ENCODE data around the gene SCN2B. TPM values are rescaled to one million over a fixed set of nuclear protein-coding genes. Genes with fewer than 3 reads are reported as not detected.

The SCN2B gene
- total RNA-seq, 1 donor from 2014 or later = 0.49 TPM

DNA sequence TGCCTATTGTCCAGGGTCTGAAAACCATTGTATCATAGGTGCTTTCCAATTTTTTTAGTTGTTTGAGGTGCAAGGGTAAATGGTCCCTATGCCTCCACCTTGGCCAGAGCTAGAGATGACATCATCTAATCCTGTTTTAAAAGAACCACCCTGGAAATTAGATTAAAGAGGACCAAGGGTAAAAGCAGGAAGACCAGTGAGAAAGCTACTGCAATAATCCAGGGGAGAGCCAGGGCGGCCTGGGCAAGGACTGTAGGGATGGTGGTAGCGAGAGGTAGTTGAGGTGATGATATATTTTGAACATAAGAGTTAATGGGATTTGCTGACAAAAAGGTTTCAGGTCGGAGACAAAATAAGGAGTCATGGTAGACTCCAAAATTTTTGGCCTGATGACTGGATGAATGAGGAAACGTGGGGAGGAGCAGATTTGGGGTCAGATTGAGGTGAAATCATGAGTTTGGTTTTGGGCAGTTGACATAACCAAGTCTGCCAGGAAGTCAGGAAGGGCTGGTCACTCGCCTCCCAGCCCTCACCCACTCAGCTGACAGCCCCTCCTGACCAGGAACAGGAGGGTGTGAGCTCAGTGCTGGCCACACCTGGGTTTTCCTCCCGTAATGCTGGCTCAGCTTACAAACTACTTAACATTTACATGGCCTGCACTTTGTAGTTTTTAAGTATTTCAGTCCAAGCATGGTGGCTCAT, 46.8 kb downstream of the SCN2B start:
- H3K36me3 ChIP-seq = no peaks in the 10 kb centered on the region
- DNase-seq (ENCODE audit: extremely low spot score in 2 of 2) = no peak
- no peak overlapping the region for H3K4me3 ChIP-seq
- H3K4me1 ChIP-seq = no peaks in the 10 kb centered on the region
- H3K9me3 ChIP-seq = no peaks in the 10 kb centered on the region
- intact Hi-C loops (cut with DNase I) = no loop called here
- no peak overlapping the region for H3K27ac ChIP-seq
- TF ChIP-seq POLR2AphosphoS5 (IDR thresholded peaks at IDR 0.05; ENCODE audit: insufficient read depth in 1 of 2, low read depth in 1 of 2) = no peak
- no peak for TF ChIP-seq POLR2A (IDR thresholded peaks at IDR 0.05)
- TF ChIP-seq, protein P1, sequence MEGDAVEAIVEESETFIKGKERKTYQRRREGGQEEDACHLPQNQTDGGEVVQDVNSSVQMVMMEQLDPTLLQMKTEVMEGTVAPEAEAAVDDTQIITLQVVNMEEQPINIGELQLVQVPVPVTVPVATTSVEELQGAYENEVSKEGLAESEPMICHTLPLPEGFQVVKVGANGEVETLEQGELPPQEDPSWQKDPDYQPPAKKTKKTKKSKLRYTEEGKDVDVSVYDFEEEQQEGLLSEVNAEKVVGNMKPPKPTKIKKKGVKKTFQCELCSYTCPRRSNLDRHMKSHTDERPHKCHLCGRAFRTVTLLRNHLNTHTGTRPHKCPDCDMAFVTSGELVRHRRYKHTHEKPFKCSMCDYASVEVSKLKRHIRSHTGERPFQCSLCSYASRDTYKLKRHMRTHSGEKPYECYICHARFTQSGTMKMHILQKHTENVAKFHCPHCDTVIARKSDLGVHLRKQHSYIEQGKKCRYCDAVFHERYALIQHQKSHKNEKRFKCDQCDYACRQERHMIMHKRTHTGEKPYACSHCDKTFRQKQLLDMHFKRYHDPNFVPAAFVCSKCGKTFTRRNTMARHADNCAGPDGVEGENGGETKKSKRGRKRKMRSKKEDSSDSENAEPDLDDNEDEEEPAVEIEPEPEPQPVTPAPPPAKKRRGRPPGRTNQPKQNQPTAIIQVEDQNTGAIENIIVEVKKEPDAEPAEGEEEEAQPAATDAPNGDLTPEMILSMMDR (IDR thresholded peaks at IDR 0.05) = no peak
- H3K27me3 ChIP-seq = no peaks in the 10 kb centered on the region

DNA sequence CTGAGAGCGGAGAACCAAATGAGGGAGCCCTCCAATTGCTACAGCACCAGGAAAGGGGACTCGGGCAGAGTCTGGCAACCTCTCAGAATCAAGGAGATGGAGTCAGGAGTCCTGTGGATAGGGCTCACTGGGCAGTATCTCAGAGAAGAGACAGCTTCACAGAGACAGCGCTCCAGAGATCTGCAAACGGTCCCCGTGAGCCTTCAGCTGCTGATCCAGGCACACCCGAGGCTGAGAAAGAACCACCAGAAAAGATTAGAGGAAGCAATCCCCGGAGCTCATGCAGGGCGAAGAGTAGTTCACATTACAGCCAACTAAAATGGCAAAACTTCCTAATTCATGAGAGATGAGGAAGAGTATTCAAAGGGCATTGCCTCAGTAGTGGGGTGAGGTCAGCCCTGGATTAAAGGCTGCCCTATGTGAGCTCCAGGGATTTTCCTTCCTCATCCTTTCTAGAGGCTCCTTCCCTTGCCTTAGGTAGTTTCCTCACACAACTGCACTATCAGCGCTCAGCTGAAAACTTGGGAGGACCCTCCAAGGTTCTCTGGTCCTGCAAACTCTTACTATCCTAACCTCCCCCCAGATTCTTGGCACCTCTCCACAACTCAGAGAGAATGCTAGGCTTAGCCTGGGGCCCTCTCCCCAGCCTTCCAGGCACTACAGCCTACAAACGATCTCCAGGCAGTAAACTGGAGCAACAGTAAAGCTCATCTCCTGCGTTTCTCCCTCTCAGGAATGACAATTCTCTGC, 47.5 kb downstream of the SCN2B start:
- no peak for DNase-seq (ENCODE audit: extremely low spot score in 2 of 2)
- intact Hi-C loops (cut with DNase I) = no loop called here
- Histone ChIP-seq H3K9me3 (no peaks in the 10 kb centered on the region), H3K36me3 (no peaks in the 10 kb centered on the region), H3K27me3 (no peaks in the 10 kb centered on the region), H3K4me3 (no peak overlapping the region), H3K4me1 (no peaks in the 10 kb centered on the region), H3K27ac (no peak overlapping the region)
- TF ChIP-seq, protein P1 (IDR thresholded peaks at IDR 0.05) = no peak
- TF ChIP-seq POLR2A (IDR thresholded peaks at IDR 0.05) (no peak), POLR2AphosphoS5 (IDR thresholded peaks at IDR 0.05; ENCODE audit: insufficient read depth in 1 of 2, low read depth in 1 of 2) (no peak)

DNA sequence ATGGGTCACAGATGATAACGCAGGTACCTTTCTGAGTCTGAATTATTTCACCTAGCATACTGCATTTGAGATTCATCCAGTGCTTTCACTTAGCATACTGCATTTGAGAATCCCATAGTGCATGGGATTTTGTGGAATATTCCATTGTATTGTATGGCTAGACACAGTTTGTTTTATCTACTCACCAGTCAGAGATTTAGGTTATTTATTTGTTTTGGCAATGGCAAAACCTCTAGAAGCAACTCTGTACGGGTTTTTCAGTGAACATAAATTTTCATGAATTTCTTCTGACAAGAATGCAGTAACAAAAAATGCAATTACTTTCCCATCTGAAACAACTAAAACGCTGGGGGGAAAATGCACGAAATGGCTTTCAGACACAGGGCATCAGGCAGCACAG, 48.1 kb downstream of the SCN2B start:
- DNase-seq (ENCODE audit: extremely low spot score in 2 of 2) = no peak
- Histone ChIP-seq H3K4me1 (no peaks in the 10 kb centered on the region), H3K9me3 (no peaks in the 10 kb centered on the region), H3K4me3 (no peak overlapping the region), H3K27ac (no peak overlapping the region), H3K36me3 (no peaks in the 10 kb centered on the region), H3K27me3 (no peaks in the 10 kb centered on the region)
- no peak for TF ChIP-seq POLR2A (IDR thresholded peaks at IDR 0.05)
- TF ChIP-seq POLR2AphosphoS5 (IDR thresholded peaks at IDR 0.05; ENCODE audit: insufficient read depth in 1 of 2, low read depth in 1 of 2) = no peak
- TF ChIP-seq, protein P1 (IDR thresholded peaks at IDR 0.05) = no peak
- intact Hi-C loops (cut with DNase I) = no loop called here

DNA sequence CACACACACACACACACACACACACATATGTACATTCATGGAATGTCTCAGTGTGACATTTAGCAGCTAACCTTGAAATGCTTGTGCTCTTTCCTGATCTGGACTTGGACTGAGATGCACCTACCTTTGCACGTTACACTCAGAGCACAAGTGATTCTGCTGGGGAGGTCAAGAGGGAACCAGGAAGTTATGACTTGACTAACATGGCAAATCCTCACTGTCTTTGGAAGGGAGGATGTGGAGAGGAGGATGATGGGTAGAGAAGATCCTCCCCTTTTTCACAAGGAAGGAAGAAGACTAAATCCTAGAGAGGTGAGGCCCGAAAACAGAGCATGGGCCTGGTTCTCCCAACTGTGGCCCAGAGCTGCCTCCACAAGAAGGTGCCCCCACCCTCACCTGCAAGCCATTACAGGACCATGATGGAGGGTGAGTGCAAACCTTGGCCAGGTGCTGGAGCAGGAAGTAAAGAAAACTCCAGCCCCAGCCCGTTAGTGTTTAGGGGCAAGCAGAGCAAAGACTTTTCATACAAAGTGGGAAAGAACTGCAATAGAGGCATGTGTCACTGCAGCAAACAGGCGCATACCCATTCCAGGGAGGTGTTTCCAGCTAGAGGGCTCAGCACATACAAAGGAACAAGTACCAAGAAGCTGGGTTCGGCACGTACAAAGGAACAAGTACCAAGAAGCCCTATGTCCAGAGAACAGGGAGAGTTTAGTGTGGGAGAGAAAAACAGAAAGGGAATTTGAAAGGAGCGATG, 50.2 kb downstream of the SCN2B start:
- no peak overlapping the region for H3K27ac ChIP-seq
- no peaks in the 10 kb centered on the region for H3K36me3 ChIP-seq
- DNase-seq (ENCODE audit: extremely low spot score in 2 of 2) = no peak
- no peaks in the 10 kb centered on the region for H3K27me3 ChIP-seq
- H3K9me3 ChIP-seq = no peaks in the 10 kb centered on the region
- TF ChIP-seq POLR2AphosphoS5 (IDR thresholded peaks at IDR 0.05; ENCODE audit: insufficient read depth in 1 of 2, low read depth in 1 of 2) = no peak
- TF ChIP-seq, protein P1 (IDR thresholded peaks at IDR 0.05) = no peak
- TF ChIP-seq POLR2A (IDR thresholded peaks at IDR 0.05) = no peak
- H3K4me3 ChIP-seq = no peak overlapping the region
- intact Hi-C loops (cut with DNase I) = no loop called here
- no peaks in the 10 kb centered on the region for H3K4me1 ChIP-seq

Data from vagina (tissue), 2 donors.